GM23248 (cell line): ENCODE data around the gene INPP4A. TPM values are rescaled to one million over a fixed set of nuclear protein-coding genes. Genes with fewer than 3 reads are reported as not detected.

ENCODE experiments used
- DNase-seq: peaks from one replicate; pipeline ENCODE4 v3.0.0-alpha.2; 2015
- H2AFZ ChIP-seq: fragments of 200-600 bp; sonication (generic); 2 replicates; pipeline ENCODE4 v1.6.1; 2016; ENCODE audit warnings: antibody characterized with exemption
- H3F3A ChIP-seq: fragments of 200-600 bp; sonication (generic); 2 replicates; pipeline ENCODE4 v1.6.1; 2016; ENCODE audit warnings: mild to moderate bottlenecking, antibody characterized with exemption, mixed run types; ENCODE audit not compliant: insufficient read depth
- H3K27ac ChIP-seq: fragments of 200-600 bp; sonication (generic); 2 replicates; pipeline ENCODE4 v1.5.1; 2016; ENCODE audit warnings: mild to moderate bottlenecking
- H3K27me3 ChIP-seq: fragments of 200-600 bp; sonication (generic); replicated peaks from 2 replicates; pipeline ENCODE4 v1.6.1; 2016; ENCODE audit warnings: mild to moderate bottlenecking; ENCODE audit not compliant: insufficient read depth
- H3K36me3 ChIP-seq: fragments of 200-600 bp; sonication (generic); 2 replicates; pipeline ENCODE4 v1.6.1; 2016; ENCODE audit warnings: low read depth, mild to moderate bottlenecking
- H3K4me1 ChIP-seq: fragments of 200-600 bp; sonication (generic); 2 replicates; pipeline ENCODE4 v1.6.1; 2016; ENCODE audit warnings: mild to moderate bottlenecking; ENCODE audit not compliant: insufficient read depth
- H3K4me2 ChIP-seq: fragments of 200-600 bp; sonication (generic); one replicate; pipeline ENCODE4 v1.6.1; 2016; ENCODE audit warnings: mild to moderate bottlenecking; ENCODE audit not compliant: unreplicated experiment
- H3K4me3 ChIP-seq: fragments of 200-600 bp; sonication (generic); 2 replicates; pipeline ENCODE4 v1.5.1; 2016; ENCODE audit warnings: mild to moderate bottlenecking
- H3K79me2 ChIP-seq: fragments of 200-600 bp; sonication (generic); 2 replicates; pipeline ENCODE4 v1.6.1; 2016; ENCODE audit warnings: mild to moderate bottlenecking; ENCODE audit not compliant: insufficient read depth
- H3K9ac ChIP-seq: fragments of 200-600 bp; sonication (generic); 2 replicates; pipeline ENCODE4 v1.6.1; 2016; ENCODE audit warnings: mild to moderate bottlenecking
- H3K9me2 ChIP-seq: fragments of 200-600 bp; sonication (generic); 2 replicates; pipeline ENCODE4 v1.6.1; 2016; ENCODE audit warnings: mixed run types, mild to moderate bottlenecking, moderate library complexity; ENCODE audit not compliant: insufficient read depth
- H3K9me3 ChIP-seq: fragments of 200-600 bp; sonication (generic); one replicate; pipeline ENCODE4 v1.6.1; 2017; ENCODE audit warnings: low read depth
- H4K20me1 ChIP-seq: fragments of 200-600 bp; sonication (generic); 2 replicates; pipeline ENCODE4 v1.6.0; 2016; ENCODE audit not compliant: insufficient read depth
- EZH2 ChIP-seq: fragments of 200-600 bp; sonication (generic); IDR thresholded peaks from 2 replicates; pipeline ENCODE4 v1.6.1; 2018; ENCODE audit warnings: antibody characterized with exemption, mild to moderate bottlenecking; ENCODE audit not compliant: insufficient read depth, poor library complexity, severe bottlenecking
- EZH2phosphoT487 ChIP-seq: fragments of 200-600 bp; sonication (generic); IDR thresholded peaks from 2 replicates; pipeline ENCODE4 v1.6.1; 2018; ENCODE audit warnings: antibody characterized with exemption, moderate library complexity, mild to moderate bottlenecking, low read depth; ENCODE audit not compliant: insufficient read depth
- WGBS, 2 experiments: methylation state at CpG; one replicate each; pipeline ENCODE4 v1.1.6; 2015 to 2017; ENCODE audit warnings: low lambda C conversion rate in 2 of 2, low coverage in 1 of 2; ENCODE audit errors: missing lambda C conversion rate in 2 of 2; 5-methylcytosine and 5-hydroxymethylcytosine counted together
- in situ Hi-C: fragments of 300-500 bp; cut with MboI; formaldehyde crosslinking; loops from 2 replicates; pipeline ENCODE4 v1.15.0; 2020
- polyA plus RNA-seq: library from polyadenylated mRNA; unstranded; fragments of >200 nt; fragmentation: Nextera tagmentation; extraction: Ambion mirVana; gene quantifications from 2 replicates; pipeline ENCODE4 v1.2.1, GENCODE V29; 2016
- total RNA-seq: library from RNA; depleted of rRNA; stranded (reverse); fragments of >200 nt; shearing (Covaris generic); gene quantifications from 2 replicates; pipeline ENCODE4 v1.2.3, GENCODE V29; 2014

Gene INPP4A
- total and polyA plus RNA-seq, 2 experiments from 2014 or later = 9.5 to 16.0 TPM

DNA sequence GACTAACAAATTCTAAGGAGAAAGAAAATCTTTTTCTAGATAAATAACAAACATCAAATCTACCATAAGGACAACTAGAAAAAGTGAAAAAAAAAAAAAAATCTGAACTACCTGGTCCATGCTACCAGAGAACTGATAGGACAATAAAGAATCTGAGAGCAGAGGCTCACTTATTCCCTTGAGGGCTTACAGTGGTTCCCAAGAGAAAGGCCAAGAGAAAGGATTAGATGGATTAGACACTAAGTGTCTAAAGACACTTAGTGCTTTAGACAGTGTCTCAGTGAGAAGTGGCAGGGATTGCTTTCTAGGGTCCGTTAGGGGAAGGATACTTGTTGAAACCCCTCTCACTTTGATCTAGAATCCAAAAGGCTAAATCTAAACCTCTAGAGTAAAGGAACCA, 85.5 kb downstream of the INPP4A start:
- no peaks in the 10 kb centered on the region for H4K20me1 ChIP-seq
- H3K79me2 ChIP-seq = no peaks in the 10 kb centered on the region
- H3K27me3 ChIP-seq = no peaks in the 10 kb centered on the region
- in situ Hi-C loops = no loop called here
- H3K36me3 ChIP-seq = no peaks in the 10 kb centered on the region
- WGBS, 2 experiments = 95 to 100% methylated on average over 1 of the region's 1 CpG
- no peak overlapping the region for H3K4me3 ChIP-seq
- H3K9ac ChIP-seq = no peak overlapping the region
- no peak overlapping the region for H3K27ac ChIP-seq
- no peaks in the 10 kb centered on the region for H3K9me3 ChIP-seq
- H2AFZ ChIP-seq = no peak overlapping the region
- TF ChIP-seq EZH2 (no peak), EZH2phosphoT487 (no peak)
- H3K4me1 ChIP-seq = no peaks in the 10 kb centered on the region
- H3F3A ChIP-seq = no peaks in the 10 kb centered on the region
- DNase-seq = no peak
- H3K9me2 ChIP-seq = no peaks in the 10 kb centered on the region
- H3K4me2 ChIP-seq = no peak overlapping the region

GRCh38 chr2:98532756-98533155, 88.1 kb downstream of the INPP4A start:
- Histone ChIP-seq H2AFZ (no peak overlapping the region), H3K36me3 (0 out of 2 replicates have a peak, but pooled peaks cover 6% of the 10 kb centered on the region), H3F3A (no peaks in the 10 kb centered on the region), H3K9ac (no peak overlapping the region), H3K27ac (no peak overlapping the region), H4K20me1 (no peaks in the 10 kb centered on the region), H3K9me2 (no peaks in the 10 kb centered on the region), H3K79me2 (no peaks in the 10 kb centered on the region), H3K4me1 (no peaks in the 10 kb centered on the region), H3K4me3 (no peak overlapping the region), H3K4me2 (no peak overlapping the region), H3K9me3 (no peaks in the 10 kb centered on the region), H3K27me3 (no peaks in the 10 kb centered on the region)
- WGBS, 2 experiments = 94 to 97% methylated on average over 6 of the region's 6 CpGs
- DNase-seq = no peak
- in situ Hi-C loops = no loop called here
- TF ChIP-seq EZH2 = no peak
- TF ChIP-seq EZH2phosphoT487 = no peak

GRCh38 chr2:98533547-98533946, 88.9 kb downstream of the INPP4A start:
- no peak for DNase-seq
- no peak for TF ChIP-seq EZH2
- no peak for TF ChIP-seq EZH2phosphoT487
- no peaks in the 10 kb centered on the region for H3K9me2 ChIP-seq
- H3K4me1 ChIP-seq = no peaks in the 10 kb centered on the region
- no peaks in the 10 kb centered on the region for H3K9me3 ChIP-seq
- H3K27me3 ChIP-seq = no peaks in the 10 kb centered on the region
- no peak overlapping the region for H3K4me2 ChIP-seq
- H3F3A ChIP-seq = no peaks in the 10 kb centered on the region
- H3K36me3 ChIP-seq = 0 out of 2 replicates have a peak, but pooled peaks cover 6% of the 10 kb centered on the region
- no peak overlapping the region for H2AFZ ChIP-seq
- H3K4me3 ChIP-seq = no peak overlapping the region
- no peaks in the 10 kb centered on the region for H3K79me2 ChIP-seq
- in situ Hi-C loops = no loop called here
- no peaks in the 10 kb centered on the region for H4K20me1 ChIP-seq
- no peak overlapping the region for H3K27ac ChIP-seq
- WGBS, 2 experiments = 85 to 94% methylated on average over 1 of the region's 1 CpG
- H3K9ac ChIP-seq = no peak overlapping the region

GRCh38 chr2:98534761-98535160, 90.1 kb downstream of the INPP4A start:
- Histone ChIP-seq H3K9me2 (no peaks in the 10 kb centered on the region), H3F3A (no peaks in the 10 kb centered on the region), H3K4me2 (no peak overlapping the region), H3K9ac (no peak overlapping the region), H3K36me3 (0 out of 2 replicates have a peak, but pooled peaks cover 6% of the 10 kb centered on the region), H4K20me1 (no peaks in the 10 kb centered on the region), H2AFZ (no peak overlapping the region), H3K9me3 (no peaks in the 10 kb centered on the region), H3K4me3 (no peak overlapping the region), H3K4me1 (no peaks in the 10 kb centered on the region), H3K27ac (no peak overlapping the region), H3K27me3 (no peaks in the 10 kb centered on the region), H3K79me2 (no peaks in the 10 kb centered on the region)
- no peak for TF ChIP-seq EZH2
- 90 to 98% methylated on average over 3 of the region's 3 CpGs for WGBS, 2 experiments
- in situ Hi-C loops = no loop called here
- DNase-seq = no peak

GRCh38 chr2:98535971-98536677, 91.5 kb downstream of the INPP4A start:
- no peaks in the 10 kb centered on the region for H3K79me2 ChIP-seq
- H3K4me3 ChIP-seq = no peak overlapping the region
- H3K4me2 ChIP-seq = no peak overlapping the region
- in situ Hi-C loops = no loop called here
- no peaks in the 10 kb centered on the region for H3K27me3 ChIP-seq
- no peaks in the 10 kb centered on the region for H4K20me1 ChIP-seq
- no peak overlapping the region for H3K27ac ChIP-seq
- no peaks in the 10 kb centered on the region for H3F3A ChIP-seq
- H2AFZ ChIP-seq = no peak overlapping the region
- no peak for DNase-seq
- no peak overlapping the region for H3K9ac ChIP-seq
- H3K9me3 ChIP-seq = no peaks in the 10 kb centered on the region
- no peaks in the 10 kb centered on the region for H3K4me1 ChIP-seq
- no peaks in the 10 kb centered on the region for H3K9me2 ChIP-seq
- H3K36me3 ChIP-seq = 0 out of 2 replicates have a peak, but pooled peaks cover 6% of the 10 kb centered on the region
- no peak for TF ChIP-seq EZH2
- TF ChIP-seq EZH2phosphoT487 = no peak
- 92 to 93% methylated on average over 6 of the region's 6 CpGs for WGBS, 2 experiments
